HG02840 (cell line): ENCODE data around the gene ELFN2.
"Not testable (repeated sequence)": the region's sequence is repeated elsewhere in the genome, so short reads cannot be mapped to it uniquely, and the experiment has no call there.

Experiments used
- ATAC-seq: cut with Tn5 transposase; IDR thresholded peaks from one replicate; pipeline ENCODE4 v1.9.1; 2021; ENCODE audit warnings: mild to moderate bottlenecking, moderate library complexity, moderate number of reproducible peaks; ENCODE audit not compliant: unreplicated experiment, low FRiP score

The ELFN2 gene

GRCh38 chr22:37413546-37413945, 13.7 kb downstream of the ELFN2 start:
- no peak for ATAC-seq

GRCh38 chr22:37412495-37413250, 14.6 kb downstream of the ELFN2 start:
- ATAC-seq: no peak

- no peak for ATAC-seq
Observed at GRCh38 chr22:37411655-37412054, 15.6 kb downstream of the ELFN2 start.

- no peak for ATAC-seq
Observed at GRCh38 chr22:37410174-37411055, 16.9 kb downstream of the ELFN2 start.

- ATAC-seq: no peak
Observed at GRCh38 chr22:37409459-37410050, 17.7 kb downstream of the ELFN2 start.

- ATAC-seq: no peak
Observed at GRCh38 chr22:37409031-37409430, 18.2 kb downstream of the ELFN2 start.

- ATAC-seq: no peak
Observed at GRCh38 chr22:37407856-37408255, 19.4 kb downstream of the ELFN2 start.

GRCh38 chr22:37406441-37407235, 20.6 kb downstream of the ELFN2 start:
- no peak for ATAC-seq

- ATAC-seq: no peak
Observed at GRCh38 chr22:37404091-37404490, 23.2 kb downstream of the ELFN2 start.

GRCh38 chr22:37403267-37403960, 23.9 kb downstream of the ELFN2 start:
- no peak for ATAC-seq

GRCh38 chr22:37402184-37402506, 25.1 kb downstream of the ELFN2 start:
- no peak for ATAC-seq

GRCh38 chr22:37401401-37402183, 25.7 kb downstream of the ELFN2 start:
- no peak for ATAC-seq

GRCh38 chr22:37400719-37401118, 26.6 kb downstream of the ELFN2 start:
- no peak for ATAC-seq

GRCh38 chr22:37399457-37399856, 27.8 kb downstream of the ELFN2 start:
- not testable (repeated sequence) for ATAC-seq

GRCh38 chr22:37397226-37397625, 30.1 kb downstream of the ELFN2 start:
- no peak for ATAC-seq

- no peak for ATAC-seq
Observed at GRCh38 chr22:37396488-37397084, 30.7 kb downstream of the ELFN2 start.

- ATAC-seq: no peak
Observed at GRCh38 chr22:37394341-37394740, 32.9 kb downstream of the ELFN2 start.

GRCh38 chr22:37393746-37394145, 33.5 kb downstream of the ELFN2 start:
- no peak for ATAC-seq
